GM18498 (cell line): ENCODE data around the gene AXIN1.
"Not testable (repeated sequence)": the region's sequence is repeated elsewhere in the genome, so short reads cannot be mapped to it uniquely, and the experiment has no call there.

Source experiments
- ATAC-seq: cut with Tn5 transposase; IDR thresholded peaks from one replicate; pipeline ENCODE4 v1.9.1; 2021; ENCODE audit warnings: mild to moderate bottlenecking, moderate library complexity; ENCODE audit not compliant: unreplicated experiment

AXIN1 gene

DNA sequence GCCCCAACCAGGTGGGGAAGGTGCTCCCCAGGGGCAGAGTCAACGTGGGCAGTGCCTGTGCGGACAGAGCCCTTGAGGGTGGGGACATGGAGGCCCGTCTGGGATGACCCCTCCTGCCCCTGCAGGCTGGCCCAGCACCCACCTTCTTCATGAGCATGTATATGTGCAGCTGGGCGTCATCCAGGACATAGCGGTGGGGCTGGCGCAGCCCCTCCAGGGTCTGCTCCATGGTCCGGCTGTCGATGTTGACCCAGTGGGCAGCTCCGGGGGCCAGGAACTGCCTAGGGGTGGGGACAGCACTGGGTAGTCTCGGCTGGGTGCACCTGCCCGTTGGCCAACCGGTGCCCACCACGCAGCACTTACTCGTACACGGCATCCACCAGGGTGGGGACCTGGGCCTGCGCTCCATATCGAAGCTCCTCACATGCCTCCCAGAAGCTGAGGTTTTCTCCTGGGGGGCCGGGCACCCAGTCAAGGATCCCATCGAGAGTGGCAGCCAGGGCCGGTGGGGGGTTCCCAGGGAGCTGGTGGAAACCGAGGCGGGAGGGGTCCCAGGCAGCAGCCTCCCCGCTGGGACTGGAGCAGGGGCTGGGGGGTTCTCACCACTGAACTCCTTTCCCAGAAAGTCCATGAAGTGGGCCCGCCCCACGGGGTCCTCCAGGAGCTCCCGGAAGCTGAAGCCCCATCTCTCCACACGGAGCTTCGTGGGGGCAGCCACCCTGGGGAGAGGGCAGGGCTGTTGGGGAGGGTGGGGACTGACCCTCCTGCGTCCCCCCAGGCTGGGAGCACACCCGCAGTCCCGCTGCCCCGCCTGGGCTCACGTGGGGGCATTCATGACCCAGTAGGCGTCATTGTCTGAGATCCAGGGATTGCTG lies 81.9 kb downstream of the AXIN1 start:
- no peak for ATAC-seq

DNA sequence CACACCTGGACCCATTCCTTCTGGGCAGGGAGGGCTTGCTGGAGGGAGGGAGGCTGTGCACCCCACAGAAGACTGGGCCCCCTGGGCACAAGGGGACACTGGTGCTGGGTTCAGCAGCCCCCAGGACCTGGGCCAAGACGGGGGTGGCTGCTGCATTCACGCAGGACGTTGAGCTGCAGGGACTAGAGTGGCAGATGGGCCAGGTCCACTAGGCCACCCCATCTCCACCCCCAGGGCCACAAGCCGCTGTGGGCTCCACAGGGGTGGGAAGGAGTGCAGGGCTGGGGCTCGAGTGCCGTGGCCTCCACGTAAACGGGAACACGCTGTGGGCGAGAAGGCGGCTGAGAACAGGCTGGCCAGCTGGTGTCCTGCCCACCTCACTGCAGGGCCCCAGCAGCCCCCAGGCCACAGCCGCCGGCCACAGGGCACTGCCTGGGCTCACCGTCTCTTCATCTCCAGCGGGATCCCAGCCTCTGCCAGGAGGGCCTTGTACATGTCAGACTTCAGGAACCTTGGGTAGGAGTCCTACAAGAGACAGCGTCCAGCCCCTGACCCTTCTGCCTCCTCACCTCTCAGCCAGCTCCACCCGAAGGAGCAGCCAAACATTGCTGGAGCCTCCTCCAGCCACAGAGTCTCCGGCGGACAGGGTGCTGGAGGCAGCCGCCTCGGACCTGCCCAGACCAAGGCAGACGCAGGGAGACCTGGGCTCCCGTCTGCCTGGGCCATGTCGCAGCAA lies 83.3 kb downstream of the AXIN1 start:
- ATAC-seq: no peak

DNA sequence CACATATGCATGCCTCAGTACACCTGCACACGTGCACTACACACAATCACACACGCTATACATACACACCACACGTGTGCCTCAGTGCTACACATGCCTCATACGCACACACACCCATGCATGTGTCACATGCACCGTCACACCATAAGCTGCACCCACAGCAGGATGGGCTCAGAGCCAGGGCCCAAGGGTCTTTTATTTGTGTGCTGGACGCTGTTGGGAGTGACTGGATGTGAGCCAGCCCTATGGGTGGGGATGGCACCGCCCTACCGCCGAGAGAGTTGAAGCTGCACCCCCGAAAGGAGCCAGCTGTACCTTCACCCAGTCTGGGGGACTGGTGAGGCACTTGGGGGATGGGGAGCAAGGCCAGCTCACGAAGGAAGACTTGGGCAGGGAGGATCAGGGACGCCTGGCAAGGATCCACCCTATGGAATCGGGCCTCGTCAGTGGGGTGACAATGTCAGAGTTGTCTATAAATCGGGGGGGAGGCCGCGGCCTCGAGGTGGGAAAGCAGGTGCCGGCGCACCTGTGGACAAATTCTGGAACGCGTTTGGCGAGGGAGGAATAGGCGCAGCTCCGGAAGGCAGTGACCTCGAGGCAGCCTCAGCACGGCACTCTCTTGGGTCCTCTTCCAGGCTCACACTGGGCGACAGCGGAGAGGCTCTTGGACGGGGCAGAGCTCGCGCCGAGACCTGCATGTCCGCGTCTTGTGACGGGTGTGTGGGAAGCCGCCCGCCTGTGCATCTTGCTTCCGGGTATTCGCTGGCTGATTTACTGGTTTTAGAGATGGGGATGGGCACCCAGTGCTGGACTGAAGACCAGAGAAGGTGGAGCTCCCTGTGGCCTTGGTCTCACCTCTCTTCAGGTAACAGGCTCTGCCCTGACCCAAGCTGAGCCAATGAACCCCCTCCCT lies 84.1 kb downstream of the AXIN1 start:
- no peak for ATAC-seq

DNA sequence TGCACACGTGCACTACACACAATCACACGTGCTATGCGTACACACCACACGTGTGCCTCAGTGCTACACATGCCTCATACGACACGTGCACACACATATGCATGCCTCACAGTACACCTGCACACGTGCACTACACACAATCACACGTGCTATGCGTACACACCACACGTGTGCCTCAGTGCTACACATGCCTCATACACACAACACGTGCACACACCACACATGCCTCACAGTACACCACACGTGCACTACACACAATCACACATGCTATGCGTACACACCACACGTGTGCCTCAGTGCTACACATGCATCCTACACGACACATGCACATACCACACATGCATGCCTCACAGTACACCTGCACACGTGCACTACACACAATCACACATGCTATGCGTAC lies 85.0 kb downstream of the AXIN1 start:
- ATAC-seq: not testable (repeated sequence)

GRCh38 chr16:266258-267164 lies 86.0 kb downstream of the AXIN1 start:
- ATAC-seq: no peak

- no peak for ATAC-seq
Measured at GRCh38 chr16:265711-266110, 86.8 kb downstream of the AXIN1 start.

DNA sequence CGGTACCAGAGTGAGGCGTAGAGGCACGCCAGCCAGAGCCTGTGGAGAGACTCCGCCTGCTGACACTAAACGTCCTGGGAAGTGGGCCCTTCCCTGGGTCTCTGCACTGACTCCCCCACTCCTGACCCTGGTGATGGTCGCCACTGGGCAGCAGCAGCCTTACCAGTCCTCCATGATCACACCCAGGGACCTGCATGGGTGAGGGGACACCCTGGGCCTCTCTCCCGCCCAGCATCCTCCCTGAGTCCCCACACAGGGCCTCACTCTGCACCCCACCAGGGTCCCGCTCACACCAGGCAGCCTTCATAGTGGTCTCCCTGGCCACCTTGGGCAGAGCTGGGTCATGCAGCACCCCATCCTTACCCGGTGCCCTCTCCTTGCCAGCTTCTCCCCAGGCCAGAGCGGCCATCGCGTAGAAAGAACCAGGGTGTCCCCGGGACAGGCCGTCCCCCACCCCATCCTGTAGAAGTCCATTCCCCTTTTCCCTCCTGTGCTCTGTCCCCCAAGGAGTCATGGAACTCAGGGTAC lies 87.5 kb downstream of the AXIN1 start:
- ATAC-seq: no peak

DNA sequence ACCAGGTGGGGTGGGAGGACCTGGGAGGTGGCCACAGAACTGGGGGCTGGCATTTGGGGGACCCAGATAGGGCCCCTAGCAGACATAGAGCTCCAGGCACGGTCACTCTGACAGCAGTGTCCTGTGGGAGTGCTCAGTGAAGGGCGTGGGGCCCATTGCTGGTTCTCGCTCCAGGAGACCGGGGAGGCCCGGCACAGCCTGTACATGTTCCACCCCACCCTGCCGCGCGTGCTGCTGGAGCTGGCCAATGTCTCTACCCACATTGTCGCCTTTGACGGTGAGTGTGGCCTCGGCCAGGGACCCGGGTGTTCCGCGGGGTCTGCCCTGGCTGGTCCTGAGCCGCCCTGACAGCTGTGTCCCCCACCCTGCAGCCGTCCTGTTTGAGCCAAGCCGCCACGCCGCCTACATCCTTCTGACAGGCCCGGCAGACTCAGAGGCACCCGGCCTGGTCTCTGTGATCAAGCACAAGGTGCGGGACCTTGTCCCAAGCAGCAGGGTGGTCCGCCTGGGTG lies 88.0 kb downstream of the AXIN1 start:
- no peak for ATAC-seq

DNA sequence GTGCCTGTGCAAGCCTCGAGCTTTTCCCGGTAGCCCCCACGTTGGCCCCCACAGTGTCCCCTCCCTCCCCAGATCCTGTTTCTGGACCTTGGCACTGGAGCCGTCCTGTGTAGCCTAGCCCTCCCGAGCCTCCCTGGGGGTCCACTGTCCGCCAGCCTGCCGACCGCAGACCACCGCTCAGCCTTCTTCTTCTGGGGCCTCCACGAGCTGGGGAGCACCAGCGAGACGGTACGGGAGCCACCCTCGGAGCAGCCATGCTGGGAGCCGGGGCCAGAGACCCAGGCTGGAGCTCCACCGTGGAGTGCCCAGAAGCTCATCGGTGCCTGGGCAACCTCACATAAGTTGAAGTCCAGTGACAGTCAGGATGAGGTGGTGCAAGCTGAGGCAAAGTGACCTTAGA lies 88.6 kb downstream of the AXIN1 start:
- no peak for ATAC-seq

GRCh38 chr16:263182-263774 lies 89.2 kb downstream of the AXIN1 start:
- ATAC-seq: no peak

- no peak for ATAC-seq
Measured at GRCh38 chr16:262121-262745, 90.3 kb downstream of the AXIN1 start.

- no peak for ATAC-seq
Measured at GRCh38 chr16:261031-261691, 91.4 kb downstream of the AXIN1 start.

DNA sequence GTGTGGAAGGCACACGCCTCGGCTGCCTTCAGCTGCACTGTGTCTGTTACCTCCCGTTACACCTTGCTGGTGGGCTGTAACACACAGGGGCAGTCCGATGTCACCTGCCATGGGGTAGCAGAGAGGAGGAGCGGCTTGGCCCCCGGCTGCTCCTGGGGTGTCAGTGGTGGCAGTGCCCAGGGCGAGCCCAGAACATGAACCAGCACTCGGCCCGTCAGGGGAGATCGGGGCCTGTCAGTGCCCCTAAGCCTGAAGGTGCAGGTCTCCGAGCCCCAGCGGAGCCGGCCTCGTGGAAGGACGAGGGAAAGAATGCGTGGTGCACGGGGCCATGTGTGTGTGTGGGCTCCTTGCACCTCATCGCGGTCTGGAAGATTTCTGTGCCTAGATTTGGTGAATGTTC lies 92.2 kb downstream of the AXIN1 start:
- ATAC-seq: no peak

DNA sequence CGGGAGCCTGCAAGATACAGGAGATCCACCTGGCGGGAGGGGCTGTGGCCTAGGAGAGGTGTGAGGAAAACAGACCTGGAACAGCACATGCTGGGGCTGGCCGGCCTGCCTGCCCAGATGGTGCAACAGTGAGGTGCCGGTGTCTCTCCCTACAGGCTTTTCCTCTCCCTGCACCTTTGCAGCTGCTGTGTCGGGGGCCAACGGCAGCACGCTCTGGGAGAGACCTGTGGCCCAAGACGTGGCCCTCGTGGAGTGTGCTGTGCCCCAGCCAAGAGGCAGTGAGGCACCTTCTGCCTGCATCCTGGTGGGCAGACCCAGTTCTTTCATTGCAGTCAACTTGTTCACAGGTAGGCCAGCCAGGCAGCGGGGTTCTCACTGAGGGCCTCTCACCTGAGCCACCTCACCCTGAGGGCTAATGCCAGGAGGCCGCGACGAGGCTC lies 92.7 kb downstream of the AXIN1 start:
- ATAC-seq: no peak

- no peak for ATAC-seq
Measured at GRCh38 chr16:259226-259625, 93.3 kb downstream of the AXIN1 start.

DNA sequence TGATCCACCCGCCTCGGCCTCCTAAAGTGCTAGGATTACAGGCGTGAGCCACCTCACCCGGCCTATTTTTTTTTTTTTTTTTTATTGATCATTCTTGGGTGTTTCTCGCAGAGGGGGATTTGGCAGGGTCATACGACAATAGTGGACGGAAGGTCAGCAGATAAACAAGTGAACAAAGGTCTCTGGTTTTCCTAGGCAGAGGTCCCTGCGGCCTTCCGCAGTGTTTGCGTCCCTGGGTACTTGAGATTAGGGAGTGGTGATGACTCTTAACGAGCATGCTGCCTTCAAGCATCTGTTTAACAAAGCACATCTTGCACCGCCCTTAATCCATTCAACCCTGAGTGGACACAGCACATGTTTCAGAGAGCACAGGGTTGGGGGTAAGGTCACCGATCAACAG lies 94.4 kb downstream of the AXIN1 start:
- not testable (repeated sequence) for ATAC-seq

GRCh38 chr16:255183-255582 lies 97.3 kb downstream of the AXIN1 start:
- ATAC-seq: no peak

DNA sequence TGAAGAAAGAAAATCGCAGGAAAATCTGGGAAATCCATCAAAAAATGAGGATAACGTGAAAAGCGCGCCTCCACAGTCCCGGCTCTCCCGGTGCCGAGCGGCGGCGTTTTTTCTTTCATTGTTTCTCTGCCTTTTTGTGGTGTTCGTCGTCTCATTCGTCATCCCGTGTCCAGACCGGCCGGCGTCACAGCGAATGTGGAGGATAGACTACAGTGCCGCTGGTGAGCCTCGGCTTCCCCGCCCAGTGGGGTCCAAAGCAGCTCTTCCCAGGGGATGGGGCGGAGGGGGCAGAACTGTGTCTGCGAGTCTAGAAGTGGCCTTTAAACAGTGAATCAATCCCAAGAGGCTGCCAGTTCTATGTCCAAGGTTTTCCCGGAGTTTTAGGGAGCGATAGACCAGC lies 98.1 kb downstream of the AXIN1 start:
- no peak for ATAC-seq
